GM12878 (cell line): ENCODE measurements around the gene PRMT7. TPM values are rescaled to one million over a fixed set of nuclear protein-coding genes. Genes with fewer than 3 reads are reported as not detected.
A peak's percentile ranks its signal among the peaks of the same experiment; 100 is the strongest.

Experiments
- ASH2L ChIP-seq: fragments of 300-600, 200-600 bp; sonication (generic); IDR thresholded peaks from 2 replicates; pipeline ENCODE4 v1.6.1; 2017; ENCODE audit warnings: low read depth, mild to moderate bottlenecking, borderline replicate concordance
- CBFB ChIP-seq: IDR thresholded peaks from 2 replicates; pipeline ENCODE4 v1.6.1; 2016; ENCODE audit warnings: antibody characterized with exemption, low read depth
- CHD4 ChIP-seq: fragments of 200-600 bp; sonication (generic); IDR thresholded peaks from 2 replicates; pipeline ENCODE4 v1.6.1; 2016; ENCODE audit warnings: mild to moderate bottlenecking
- ETV6 ChIP-seq, 2 experiments: fragments of 450-650 bp in 1 of 2; IDR thresholded peaks in 1 of 2; conservative IDR thresholded peaks in 1 of 2; 2 replicates each; pipeline ENCODE4 v1.6.1; 2014; ENCODE audit warnings: antibody characterized with exemption in 1 of 2, borderline replicate concordance in 1 of 2, low read depth in 1 of 2, mild to moderate bottlenecking in 1 of 2, moderate library complexity in 1 of 2
- MEF2A ChIP-seq: IDR thresholded peaks from 2 replicates; pipeline ENCODE4 v1.6.1; 2011; ENCODE audit warnings: low read depth, mild to moderate bottlenecking, low read length, moderate library complexity; ENCODE audit not compliant: insufficient read depth
- NFIC ChIP-seq: IDR thresholded peaks from 2 replicates; pipeline ENCODE4 v1.6.1; 2012; ENCODE audit warnings: low read depth, mild to moderate bottlenecking, inconsistent platforms, low read length, moderate library complexity
- NFXL1 ChIP-seq: fragments of 450-650 bp; IDR thresholded peaks from 2 replicates; pipeline ENCODE4 v1.6.1; 2017; ENCODE audit warnings: antibody characterized with exemption, mild to moderate bottlenecking, borderline replicate concordance
- NR2C1 ChIP-seq: fragments of 450-650 bp; IDR thresholded peaks from 2 replicates; pipeline ENCODE4 v1.6.1; 2017; ENCODE audit warnings: antibody characterized with exemption, mild to moderate bottlenecking, moderate library complexity
- RAD21 ChIP-seq: IDR thresholded peaks from 2 replicates; pipeline ENCODE4 v1.6.1; 2011; ENCODE audit warnings: mild to moderate bottlenecking, low read depth, low read length, moderate library complexity; ENCODE audit not compliant: insufficient read depth
- RAD51 ChIP-seq: fragments of 450-650 bp; IDR thresholded peaks from 2 replicates; pipeline ENCODE4 v1.6.1; 2016; ENCODE audit warnings: moderate library complexity, mild to moderate bottlenecking, inconsistent platforms
- RB1 ChIP-seq: fragments of 450-650 bp; formaldehyde crosslinking; IDR thresholded peaks from 2 replicates; pipeline ENCODE4 v1.6.1; 2017; ENCODE audit warnings: mild to moderate bottlenecking, borderline replicate concordance
- SRF ChIP-seq, 2 experiments: IDR thresholded peaks; 2 replicates each; pipeline ENCODE4 v1.6.1; 2011; ENCODE audit warnings: low read depth in 2 of 2, low read length in 2 of 2, mild to moderate bottlenecking in 1 of 2, moderate library complexity in 1 of 2
- TCF12 ChIP-seq: IDR thresholded peaks from 2 replicates; pipeline ENCODE4 v1.6.1; 2011; ENCODE audit warnings: low read depth, mild to moderate bottlenecking, low read length
- WRNIP1 ChIP-seq: IDR thresholded peaks from 2 replicates; pipeline ENCODE4 v1.6.1; 2011; ENCODE audit warnings: low read depth, low read length, improper control_type of control experiment, borderline replicate concordance
- YY1 ChIP-seq: IDR thresholded peaks from 2 replicates; pipeline ENCODE4 v1.6.1; 2011; ENCODE audit warnings: low read depth, mild to moderate bottlenecking, low read length
- ZNF274 ChIP-seq: IDR thresholded peaks from one replicate; pipeline ENCODE4 v1.8.0; 2011; ENCODE audit not compliant: insufficient read length, insufficient read depth
- ZNF384 ChIP-seq: IDR thresholded peaks from 2 replicates; pipeline ENCODE4 v1.6.1; 2012; ENCODE audit warnings: low read depth, mild to moderate bottlenecking, low read length, improper control_type of control experiment, borderline replicate concordance
- ZNF622 ChIP-seq: fragments of 450-650 bp; IDR thresholded peaks from 2 replicates; pipeline ENCODE4 v1.6.1; 2017; ENCODE audit warnings: mild to moderate bottlenecking, inconsistent platforms
- polyA plus RNA-seq, 11 experiments: library from polyadenylated mRNA; depleted of rRNA in 4 of 11; unstranded in 6 of 11; stranded (reverse) in 5 of 11; fragments of >200 nt; fragmentation: Nextera tagmentation in 4 of 11; fragmentation: Illumina TruSeq in 1 of 11; extraction: Ambion mirVana in 4 of 11; extraction: Trizol in 1 of 11; gene quantifications; 1 replicate in 1 of 11; 2 replicates in 10 of 11; pipeline versions ENCODE4 v1.2.1 to v1.2.3, GENCODE V29; 2011 to 2016; ENCODE audit warnings: inconsistent platforms in 2 of 11, missing spikeins in 2 of 11, low read depth in 1 of 11
- total RNA-seq, 4 experiments: library from RNA; depleted of rRNA in 3 of 4; stranded (reverse); fragments of >200 nt in 3 of 4; fragmentation: Illumina TruSeq in 1 of 4; extraction: Trizol in 1 of 4; gene quantifications; 2 replicates each; pipeline versions ENCODE4 v1.2.1 to v1.2.3, GENCODE V29; 2013 to 2021
- TF ChIP-seq, protein P1 (sequence below): IDR thresholded peaks from 2 replicates; pipeline ENCODE4 v1.6.1; 2011; ENCODE audit warnings: low read depth, low read length, improper control_type of control experiment, borderline replicate concordance
- TF ChIP-seq, protein P2 (sequence below): fragments of 450-650 bp; IDR thresholded peaks from 2 replicates; pipeline ENCODE4 v1.6.1; 2017; ENCODE audit warnings: borderline replicate concordance

Gene PRMT7
- total and polyA plus RNA-seq, 10 of the 15 experiments (the other 5 are each of a cell fraction or from before 2014, with no cell fraction given), result 5.1 to 56.1 (median 42.0) TPM

DNA sequence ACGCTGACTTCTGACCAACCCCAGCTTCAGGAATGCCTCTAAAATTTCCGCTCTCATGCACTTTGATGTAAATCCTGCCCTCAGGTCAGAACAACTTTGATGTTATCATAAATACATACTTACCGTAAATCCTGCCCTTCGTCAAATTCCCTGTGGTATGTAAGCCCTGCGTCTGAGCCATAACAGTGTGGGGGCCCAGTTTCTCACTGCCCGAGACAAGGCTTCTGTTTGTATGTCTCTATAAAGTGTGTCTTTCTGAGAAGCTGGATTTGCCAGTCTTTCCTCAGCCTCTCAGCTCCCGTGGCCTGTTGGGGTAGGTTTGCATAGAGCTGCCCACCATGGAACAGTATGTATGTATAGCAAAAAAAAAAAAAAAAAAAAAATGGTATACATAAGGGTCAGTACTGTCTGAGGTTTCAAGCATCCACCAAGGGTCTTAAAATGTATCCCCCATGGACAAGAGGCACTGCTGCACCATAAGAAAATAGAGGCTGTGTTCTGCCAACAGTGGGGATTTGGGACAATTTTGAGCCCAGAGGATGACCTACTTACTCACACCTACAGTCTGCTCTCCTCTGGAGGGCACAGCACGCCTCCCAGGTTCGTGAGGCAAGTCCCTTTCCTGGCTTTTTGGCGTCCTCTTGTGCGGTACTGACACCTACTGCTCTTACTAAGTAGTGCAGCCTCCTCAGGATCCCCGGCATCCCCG is 17.5 kb downstream of the PRMT7 start (continued):
- TF ChIP-seq NFXL1 (no peak), RAD51 (no peak), MEF2A (no peak), ZNF622 (no peak), NFIC (no peak), NR2C1 (no peak), WRNIP1 (no peak), ASH2L (no peak), ETV6 (conservative IDR thresholded peaks at IDR 0.05 in 1 of 2, IDR thresholded peaks at IDR 0.05 in 1 of 2; ENCODE audit: borderline replicate concordance in 1 of 2, low read depth in 1 of 2) (no peak), CHD4 (no peak), SRF (IDR thresholded peaks at IDR 0.05; ENCODE audit: low read depth in 2 of 2, low read length in 2 of 2) (0 out of 4 replicates have a peak, but pooled peaks of 1 of the 2 experiments have one; percentile 16), ZNF274 (no peak), ZNF384 (peak; percentile 21; the same call in 1 of the 2 replicates), CBFB (no peak), RAD21 (peak; percentile 98), YY1 (peak; percentile 76), TCF12 (no peak), RB1 (peak; percentile 54; the same call in 1 of the 2 replicates)
- TF ChIP-seq, protein P1, sequence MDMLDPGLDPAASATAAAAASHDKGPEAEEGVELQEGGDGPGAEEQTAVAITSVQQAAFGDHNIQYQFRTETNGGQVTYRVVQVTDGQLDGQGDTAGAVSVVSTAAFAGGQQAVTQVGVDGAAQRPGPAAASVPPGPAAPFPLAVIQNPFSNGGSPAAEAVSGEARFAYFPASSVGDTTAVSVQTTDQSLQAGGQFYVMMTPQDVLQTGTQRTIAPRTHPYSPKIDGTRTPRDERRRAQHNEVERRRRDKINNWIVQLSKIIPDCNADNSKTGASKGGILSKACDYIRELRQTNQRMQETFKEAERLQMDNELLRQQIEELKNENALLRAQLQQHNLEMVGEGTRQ, result no peak
- TF ChIP-seq, protein P2, sequence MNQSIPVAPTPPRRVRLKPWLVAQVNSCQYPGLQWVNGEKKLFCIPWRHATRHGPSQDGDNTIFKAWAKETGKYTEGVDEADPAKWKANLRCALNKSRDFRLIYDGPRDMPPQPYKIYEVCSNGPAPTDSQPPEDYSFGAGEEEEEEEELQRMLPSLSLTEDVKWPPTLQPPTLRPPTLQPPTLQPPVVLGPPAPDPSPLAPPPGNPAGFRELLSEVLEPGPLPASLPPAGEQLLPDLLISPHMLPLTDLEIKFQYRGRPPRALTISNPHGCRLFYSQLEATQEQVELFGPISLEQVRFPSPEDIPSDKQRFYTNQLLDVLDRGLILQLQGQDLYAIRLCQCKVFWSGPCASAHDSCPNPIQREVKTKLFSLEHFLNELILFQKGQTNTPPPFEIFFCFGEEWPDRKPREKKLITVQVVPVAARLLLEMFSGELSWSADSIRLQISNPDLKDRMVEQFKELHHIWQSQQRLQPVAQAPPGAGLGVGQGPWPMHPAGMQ, result no peak
